Measurements from ENCODE around the gene KIF16B. TPM values are rescaled to one million over a fixed set of nuclear protein-coding genes. Genes with fewer than 3 reads are reported as not detected.

KIF16B gene
- total RNA-seq, 1 donor from 2014 or later: 7.1 TPM

- TF ChIP-seq CTCF (IDR thresholded peaks at IDR 0.05; ENCODE audit: insufficient read depth, low read length, poor library complexity, severe bottlenecking): no peak
- no peak overlapping the region for H3K4me3 ChIP-seq (ENCODE audit: low read depth, low read length)
- DNase-seq (ENCODE audit: low read depth): no peak
- H3K36me3 ChIP-seq (ENCODE audit: control insufficient read depth, insufficient read depth, low read length): no peaks in the 10 kb centered on the region
- H3K27me3 ChIP-seq (ENCODE audit: control insufficient read depth, insufficient read depth, low read length): no peaks in the 10 kb centered on the region
These were observed 38.6 kb upstream of the KIF16B start for GRCh38 chr20:16611817-16612216.

GRCh38 chr20:16609066-16609465 lies 35.8 kb upstream of the KIF16B start:
- no peak for TF ChIP-seq CTCF (IDR thresholded peaks at IDR 0.05; ENCODE audit: insufficient read depth, low read length, poor library complexity, severe bottlenecking)

GRCh38 chr20:16608277-16608650 lies 35.0 kb upstream of the KIF16B start:
- H3K27me3 ChIP-seq (ENCODE audit: control insufficient read depth, insufficient read depth, low read length): no peaks in the 10 kb centered on the region
- no peak for DNase-seq (ENCODE audit: low read depth)
- no peak for TF ChIP-seq CTCF (IDR thresholded peaks at IDR 0.05; ENCODE audit: insufficient read depth, low read length, poor library complexity, severe bottlenecking)
- no peaks in the 10 kb centered on the region for H3K36me3 ChIP-seq (ENCODE audit: control insufficient read depth, insufficient read depth, low read length)
- H3K4me3 ChIP-seq (ENCODE audit: low read depth, low read length): no peak overlapping the region

More at GRCh38 chr20:16609066-16609465, 35.8 kb upstream of the KIF16B start:
- no peak for DNase-seq (ENCODE audit: low read depth)
- Histone ChIP-seq H3K27me3 (ENCODE audit: control insufficient read depth, insufficient read depth, low read length) (no peaks in the 10 kb centered on the region), H3K4me3 (ENCODE audit: low read depth, low read length) (no peak overlapping the region), H3K36me3 (ENCODE audit: control insufficient read depth, insufficient read depth, low read length) (no peaks in the 10 kb centered on the region)

GRCh38 chr20:16607364-16608276 lies 34.4 kb upstream of the KIF16B start:
- no peak overlapping the region for H3K4me3 ChIP-seq (ENCODE audit: low read depth, low read length)
- TF ChIP-seq CTCF (IDR thresholded peaks at IDR 0.05; ENCODE audit: insufficient read depth, low read length, poor library complexity, severe bottlenecking): no peak
- H3K27me3 ChIP-seq (ENCODE audit: control insufficient read depth, insufficient read depth, low read length): no peaks in the 10 kb centered on the region
- no peaks in the 10 kb centered on the region for H3K36me3 ChIP-seq (ENCODE audit: control insufficient read depth, insufficient read depth, low read length)
- DNase-seq (ENCODE audit: low read depth): no peak

GRCh38 chr20:16606468-16607070 lies 33.3 kb upstream of the KIF16B start:
- H3K36me3 ChIP-seq (ENCODE audit: control insufficient read depth, insufficient read depth, low read length): no peaks in the 10 kb centered on the region
- no peak for DNase-seq (ENCODE audit: low read depth)
- no peaks in the 10 kb centered on the region for H3K27me3 ChIP-seq (ENCODE audit: control insufficient read depth, insufficient read depth, low read length)
- no peak overlapping the region for H3K4me3 ChIP-seq (ENCODE audit: low read depth, low read length)
- no peak for TF ChIP-seq CTCF (IDR thresholded peaks at IDR 0.05; ENCODE audit: insufficient read depth, low read length, poor library complexity, severe bottlenecking)
